Fibroblast of skin of right quadriceps (primary cell): ENCODE results near the gene NDUFAF2.
"Not testable (repeated sequence)": the region's sequence is repeated elsewhere in the genome, so short reads cannot be mapped to it uniquely, and the experiment has no call there.

Source experiments
- DNase-seq: peaks from one replicate; pipeline ENCODE4 v3.0.0-alpha.2; 2013

The NDUFAF2 gene

DNA sequence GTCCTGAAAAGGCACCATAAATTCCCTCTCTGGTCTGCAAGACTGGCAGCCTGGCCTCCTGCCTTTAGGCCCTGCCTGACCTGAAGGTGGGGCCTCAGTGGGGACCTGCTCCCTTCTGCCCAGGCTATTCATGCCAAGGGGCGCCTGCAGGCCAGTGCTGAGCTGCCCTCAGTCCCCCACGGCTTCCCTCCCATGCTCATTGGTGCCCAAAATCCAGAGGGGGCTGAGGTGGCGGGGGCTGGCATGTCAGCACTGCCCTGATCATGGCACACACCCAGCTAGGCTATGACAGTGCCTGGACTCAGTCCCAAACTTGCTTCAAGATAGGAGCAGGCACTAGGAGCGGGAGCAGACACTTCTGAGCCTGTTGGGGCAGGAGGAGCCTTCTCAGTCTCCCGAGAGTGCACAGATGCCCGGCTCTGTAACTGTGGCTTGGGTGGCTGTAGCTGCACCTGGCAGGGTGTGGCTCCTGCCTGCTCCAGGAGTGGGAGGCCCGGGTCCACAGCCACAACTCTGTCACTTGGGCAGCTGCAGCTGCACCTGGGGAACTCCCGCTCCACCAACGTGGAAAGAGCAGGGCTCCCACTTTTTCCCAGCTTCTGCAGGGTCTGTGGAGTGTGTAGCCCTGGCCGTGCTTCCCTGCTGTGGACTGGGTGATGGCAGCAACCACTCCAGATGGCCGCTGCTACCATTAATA is 49.0 kb downstream of the NDUFAF2 start:
- no peak for DNase-seq

- DNase-seq, result no peak
Observed at GRCh38 chr5:60996368-60996767, 51.4 kb downstream of the NDUFAF2 start.

DNA sequence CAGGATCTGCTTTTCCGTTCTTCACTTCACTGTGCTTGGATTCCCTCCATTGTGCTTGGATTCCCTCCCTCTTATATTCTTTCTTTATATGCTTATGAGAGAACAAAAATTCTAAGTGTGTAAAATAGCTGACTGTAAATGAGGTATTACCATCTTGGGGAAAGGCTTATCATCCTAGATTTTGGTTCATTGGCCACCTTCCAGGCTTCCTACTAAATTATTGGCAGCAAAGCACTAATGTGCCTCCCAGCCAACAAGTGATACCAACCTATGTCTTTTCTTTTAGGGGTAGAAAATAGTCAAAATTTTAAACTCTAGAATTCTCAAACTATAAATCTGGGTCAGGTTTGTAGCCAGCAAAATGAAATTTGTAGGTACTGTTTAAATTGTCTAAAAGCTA is 52.7 kb downstream of the NDUFAF2 start:
- DNase-seq, result no peak

DNA sequence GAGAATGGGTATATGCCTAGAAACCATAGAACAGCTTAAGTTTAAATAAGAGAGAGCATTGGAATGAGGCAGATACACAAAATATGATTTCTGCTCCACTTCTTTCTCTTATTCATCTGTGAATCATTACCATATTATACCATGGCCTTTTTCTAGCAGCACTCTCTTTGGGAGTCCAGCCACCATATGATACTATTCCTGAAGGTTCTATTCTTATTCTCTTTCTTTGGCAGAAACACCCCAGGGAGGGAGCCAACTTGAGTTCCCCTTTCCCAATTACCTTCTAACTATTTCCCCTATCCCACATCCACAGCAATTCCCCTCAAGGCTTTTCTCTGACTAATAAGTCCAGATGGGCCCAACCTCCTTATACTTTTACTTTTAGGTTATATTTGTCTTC is 55.9 kb downstream of the NDUFAF2 start:
- no peak for DNase-seq

GRCh38 chr5:61001647-61002046 is 56.6 kb downstream of the NDUFAF2 start:
- no peak for DNase-seq

DNA sequence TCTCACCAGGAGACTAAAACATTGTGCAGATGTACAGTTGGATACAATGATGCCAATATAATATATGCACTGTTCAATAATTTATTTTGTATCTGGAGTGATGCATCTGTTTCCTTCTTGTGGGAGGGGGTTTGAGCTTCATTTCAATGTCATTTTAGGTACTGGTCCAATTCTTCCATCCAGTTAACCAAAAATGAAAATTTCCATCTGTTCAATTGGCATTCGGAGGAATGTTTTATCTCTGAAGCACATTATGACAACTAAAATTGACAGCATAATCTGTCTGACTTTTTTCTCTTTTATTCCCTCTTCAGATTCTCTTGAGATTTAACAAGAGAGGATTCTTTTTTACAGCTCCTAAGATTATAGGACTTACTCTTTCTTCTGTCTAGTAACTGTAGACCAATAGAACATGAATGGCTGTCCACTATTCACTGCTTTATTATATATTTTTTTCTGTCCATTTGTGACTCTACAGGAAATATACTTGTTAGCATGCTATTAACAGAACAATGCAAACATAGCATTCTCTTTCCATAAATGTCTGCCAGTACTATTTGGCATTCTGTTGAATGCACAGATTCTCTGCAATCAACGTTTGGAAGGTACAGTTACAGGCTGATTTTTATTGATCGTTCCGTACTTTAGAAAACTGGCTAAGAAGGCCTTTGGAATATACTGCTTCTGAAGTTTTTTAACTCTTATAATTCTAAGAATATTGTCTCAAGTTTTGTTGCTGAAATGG is 57.8 kb downstream of the NDUFAF2 start:
- no peak for DNase-seq

DNA sequence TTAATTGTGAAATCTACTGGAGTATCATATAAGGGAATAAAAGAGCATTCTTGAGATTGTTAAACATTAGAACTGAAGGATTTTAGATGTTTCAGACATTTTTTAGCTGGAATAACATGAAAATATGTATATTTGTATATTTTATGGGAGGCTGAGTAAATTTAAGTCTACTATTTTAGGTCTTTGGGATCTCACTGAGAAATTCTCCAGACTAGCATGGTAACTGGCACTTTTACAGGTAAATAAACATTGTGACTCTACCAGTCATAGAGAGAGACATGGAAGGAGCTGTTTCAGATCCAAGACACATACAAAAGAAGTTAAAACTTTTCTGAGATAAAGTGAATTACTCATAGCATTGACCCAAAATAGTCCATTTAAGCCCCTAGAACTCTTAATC is 59.4 kb downstream of the NDUFAF2 start:
- DNase-seq, result no peak

GRCh38 chr5:61009907-61010306 is 64.9 kb downstream of the NDUFAF2 start:
- no peak for DNase-seq

GRCh38 chr5:61010467-61011454 is 65.8 kb downstream of the NDUFAF2 start:
- DNase-seq, result no peak

- peak; percentile 22 for DNase-seq
Observed at GRCh38 chr5:61018062-61018461, 73.1 kb downstream of the NDUFAF2 start.

- DNase-seq, result no peak
Observed at GRCh38 chr5:61019642-61020041, 74.6 kb downstream of the NDUFAF2 start.

DNA sequence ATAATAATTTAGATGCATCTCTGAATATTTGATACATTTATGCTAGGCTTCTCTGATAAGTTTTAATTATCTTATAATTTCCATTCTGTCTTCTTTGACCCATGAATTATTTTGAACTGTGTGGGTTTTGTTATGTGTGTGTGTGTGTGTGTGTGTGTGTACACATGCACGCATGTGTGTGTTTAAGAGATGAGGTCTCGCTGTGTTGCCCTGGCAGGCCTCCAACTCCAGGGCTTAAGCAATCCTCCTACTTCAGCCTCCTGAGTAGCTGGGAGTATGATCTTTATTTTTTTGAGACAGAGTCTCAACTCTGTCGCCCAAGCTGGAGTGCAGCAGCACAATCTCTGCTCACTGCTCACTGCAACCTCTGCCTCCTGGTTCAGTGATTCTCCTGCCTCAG is 75.4 kb downstream of the NDUFAF2 start:
- DNase-seq, result peak; percentile 39

GRCh38 chr5:61023131-61023530 is 78.1 kb downstream of the NDUFAF2 start:
- peak; percentile 72 for DNase-seq

GRCh38 chr5:61026004-61026403 is 81.0 kb downstream of the NDUFAF2 start:
- DNase-seq, result no peak

DNA sequence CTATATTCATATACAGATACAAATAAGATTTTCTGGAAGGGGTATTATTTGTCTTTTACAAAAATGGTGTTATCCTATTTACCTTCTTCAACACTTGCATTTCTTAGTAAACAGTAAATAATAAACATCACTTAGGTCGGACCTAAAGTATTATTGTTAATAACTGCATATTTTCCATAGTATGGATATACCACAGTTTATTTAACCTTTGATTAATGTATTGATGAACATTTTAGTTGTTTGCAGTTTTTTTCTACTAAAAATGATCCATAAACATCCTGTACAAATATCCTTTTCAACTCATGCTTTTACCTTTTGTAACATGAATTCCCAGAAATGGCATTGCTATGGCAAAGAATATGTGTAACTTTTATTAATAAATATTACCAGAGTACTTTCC is 83.4 kb downstream of the NDUFAF2 start:
- no peak for DNase-seq

GRCh38 chr5:61029456-61030162 is 84.6 kb downstream of the NDUFAF2 start:
- no peak for DNase-seq

DNA sequence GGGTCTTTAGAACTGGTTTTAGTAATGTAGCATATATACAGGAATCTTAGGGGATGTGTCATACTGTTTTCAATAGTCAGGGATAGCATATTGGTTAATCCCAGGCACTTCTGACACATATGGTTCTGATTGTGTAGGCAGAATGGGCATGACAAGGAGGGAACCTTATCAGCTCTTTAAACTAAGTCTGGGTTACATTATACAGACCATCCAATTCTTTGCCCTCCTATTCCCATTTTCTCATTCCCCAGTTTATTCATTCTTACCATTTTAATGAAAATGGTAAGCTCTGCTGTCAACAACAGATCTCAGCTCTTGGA is 85.1 kb downstream of the NDUFAF2 start:
- DNase-seq, result peak; percentile 84

GRCh38 chr5:61031301-61031700 is 86.3 kb downstream of the NDUFAF2 start:
- not testable (repeated sequence) for DNase-seq

DNA sequence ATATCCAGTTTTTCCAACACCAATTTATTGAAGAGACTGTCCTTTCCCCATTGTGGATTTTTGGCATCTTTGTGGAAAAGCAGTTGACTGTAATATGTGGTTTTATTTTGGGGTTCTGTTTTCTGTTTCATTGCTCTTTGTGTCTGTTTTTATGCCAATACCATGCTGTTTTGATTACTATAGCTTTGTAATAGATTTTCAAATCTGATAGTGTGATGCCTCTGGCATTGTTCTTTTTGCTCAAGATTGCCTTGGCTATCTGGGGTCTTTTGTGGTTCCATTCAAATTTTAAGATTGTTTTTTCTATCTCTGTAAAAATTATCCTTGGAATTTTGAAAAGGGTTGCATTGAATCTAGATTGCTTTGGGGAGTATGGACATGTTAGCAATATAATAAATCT is 99.5 kb downstream of the NDUFAF2 start:
- no peak for DNase-seq

DNA sequence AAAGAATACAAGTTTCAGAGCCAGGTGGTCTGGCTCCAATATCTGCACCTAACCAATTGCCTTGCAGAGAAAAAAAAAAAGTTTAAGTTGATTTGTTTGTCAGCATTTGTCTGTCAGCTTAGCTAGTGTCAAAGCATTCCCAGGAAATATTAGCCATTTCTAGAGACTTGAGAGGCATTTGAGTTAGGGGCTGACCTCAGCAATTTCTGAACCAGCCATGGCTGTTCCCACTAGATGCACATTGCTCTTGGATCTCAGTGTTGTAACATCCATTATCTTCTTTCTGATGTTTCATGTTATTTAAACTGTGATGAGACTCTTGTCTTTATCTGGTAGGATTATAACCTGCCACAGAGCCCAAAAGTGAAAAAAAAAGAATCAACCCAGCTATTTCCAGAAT is 102.3 kb downstream of the NDUFAF2 start:
- DNase-seq, result no peak

- DNase-seq, result peak; percentile 86
Observed at GRCh38 chr5:61048534-61048933, 103.5 kb downstream of the NDUFAF2 start.

DNA sequence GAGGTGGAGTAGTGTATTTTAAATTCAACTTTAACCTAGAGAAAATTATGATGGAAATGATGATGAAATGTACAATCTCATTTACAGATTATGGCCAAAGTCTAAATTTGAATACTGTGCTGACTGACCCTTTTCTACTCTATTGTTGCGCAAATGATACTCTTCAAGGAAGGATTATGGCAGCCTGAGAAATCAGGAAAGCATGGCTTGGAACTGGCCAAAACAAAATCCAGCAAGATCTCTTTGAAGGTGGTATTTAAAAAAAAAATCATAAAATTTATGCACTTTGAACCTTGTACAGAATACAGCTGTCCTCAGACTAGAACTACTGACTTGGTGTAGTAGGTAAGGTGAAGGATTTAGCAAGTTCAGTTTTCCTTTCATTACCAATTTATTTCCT is 105.3 kb downstream of the NDUFAF2 start:
- no peak for DNase-seq

GRCh38 chr5:61051267-61051666 is 106.3 kb downstream of the NDUFAF2 start:
- peak; percentile 77 for DNase-seq
